Activated CD4-positive, alpha-beta memory T cell treated with anti-CD3 and anti-CD28 coated beads, Interleukin-2, amount 10 ng/mL, durations not matched to agents 7 days and 5 days (primary cell): ENCODE data around the gene PAK4. TPM values are rescaled to one million over a fixed set of nuclear protein-coding genes. Genes with fewer than 3 reads are reported as not detected.
"Not testable (repeated sequence)": the region's sequence is repeated elsewhere in the genome, so short reads cannot be mapped to it uniquely, and the experiment has no call there.

ENCODE experiments used
- CTCF ChIA-PET: fragments of 350-600 bp; sonication (Branson Sonifier 250); formaldehyde crosslinking; loops from one replicate; lab custom pipeline; 2021; ENCODE audit warnings: antibody characterized with exemption, inconsistent platforms; lab: Charles Lee
- POLR2A ChIA-PET: fragments of 350-600 bp; sonication (Branson Sonifier 250); formaldehyde crosslinking; loops from one replicate; lab custom pipeline; 2021; ENCODE audit warnings: antibody characterized with exemption; lab: Charles Lee
- DNase-seq: peaks from one replicate; pipeline ENCODE4 v3.0.0-alpha.2; 2020
- H3K27ac Mint-ChIP-seq: one replicate; pipeline ENCODE4 v1.8.0; 2021; ENCODE audit warnings: mild to moderate bottlenecking, mixed read lengths
- H3K27me3 Mint-ChIP-seq: one replicate; pipeline ENCODE4 v1.8.0; 2021; ENCODE audit warnings: mixed read lengths
- H3K36me3 Mint-ChIP-seq: one replicate; pipeline ENCODE4 v1.8.0; 2021; ENCODE audit warnings: low read depth, mixed read lengths
- H3K4me1 Mint-ChIP-seq: one replicate; pipeline ENCODE4 v1.8.0; 2021; ENCODE audit warnings: mixed read lengths
- H3K4me3 Mint-ChIP-seq: one replicate; pipeline ENCODE4 v1.8.0; 2021; ENCODE audit warnings: mild to moderate bottlenecking, mixed read lengths
- H3K9me3 Mint-ChIP-seq: one replicate; pipeline ENCODE4 v1.8.0; 2021; ENCODE audit warnings: mixed read lengths
- total RNA-seq, 2 experiments: library from RNA; stranded (reverse); gene quantifications; one replicate each; pipeline ENCODE4 v1.2.3, GENCODE V29; 2021

PAK4 gene
- total RNA-seq, 2 experiments from 2014 or later, result 16.2 to 19.6 TPM

DNA sequence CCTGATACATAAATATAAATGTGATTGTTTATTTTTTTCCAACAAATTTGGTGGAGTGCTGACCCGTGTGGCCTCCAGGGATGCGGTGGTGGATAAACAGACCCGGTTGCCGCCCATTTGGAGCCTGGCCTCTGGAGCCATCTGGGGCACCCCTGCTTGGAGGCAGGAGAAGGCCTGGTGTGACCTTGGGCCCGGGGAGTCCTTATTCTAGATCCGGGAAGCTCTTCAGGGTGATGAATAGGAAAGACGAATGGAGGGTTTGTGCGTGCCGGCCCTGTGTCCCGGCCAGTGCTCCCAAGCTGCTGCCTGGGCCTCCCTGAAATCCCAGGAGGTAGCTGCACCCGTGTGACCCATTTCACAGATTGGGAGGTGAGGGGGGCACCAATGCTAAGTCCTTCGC lies 11.5 kb downstream of the PAK4 start:
- H3K4me3 Mint-ChIP-seq, result no peak overlapping the region
- peaks cover 5% of the 10 kb centered on the region for H3K4me1 Mint-ChIP-seq
- no peak for DNase-seq
- ChIA-PET CTCF (no interaction called here), POLR2A (no interaction called here)
- no peak overlapping the region for H3K27ac Mint-ChIP-seq
- H3K36me3 Mint-ChIP-seq, result no peaks in the 10 kb centered on the region
- no peaks in the 10 kb centered on the region for H3K27me3 Mint-ChIP-seq
- no peaks in the 10 kb centered on the region for H3K9me3 Mint-ChIP-seq

- Mint-ChIP-seq H3K36me3 (no peaks in the 10 kb centered on the region), H3K27me3 (no peaks in the 10 kb centered on the region), H3K27ac (no peak overlapping the region), H3K9me3 (no peaks in the 10 kb centered on the region), H3K4me1 (peaks cover 3% of the 10 kb centered on the region), H3K4me3 (no peak overlapping the region)
- ChIA-PET POLR2A (no interaction called here), CTCF (no interaction called here)
- no peak for DNase-seq
These were observed 12.9 kb downstream of the PAK4 start for GRCh38 chr19:39138221-39139211.

DNA sequence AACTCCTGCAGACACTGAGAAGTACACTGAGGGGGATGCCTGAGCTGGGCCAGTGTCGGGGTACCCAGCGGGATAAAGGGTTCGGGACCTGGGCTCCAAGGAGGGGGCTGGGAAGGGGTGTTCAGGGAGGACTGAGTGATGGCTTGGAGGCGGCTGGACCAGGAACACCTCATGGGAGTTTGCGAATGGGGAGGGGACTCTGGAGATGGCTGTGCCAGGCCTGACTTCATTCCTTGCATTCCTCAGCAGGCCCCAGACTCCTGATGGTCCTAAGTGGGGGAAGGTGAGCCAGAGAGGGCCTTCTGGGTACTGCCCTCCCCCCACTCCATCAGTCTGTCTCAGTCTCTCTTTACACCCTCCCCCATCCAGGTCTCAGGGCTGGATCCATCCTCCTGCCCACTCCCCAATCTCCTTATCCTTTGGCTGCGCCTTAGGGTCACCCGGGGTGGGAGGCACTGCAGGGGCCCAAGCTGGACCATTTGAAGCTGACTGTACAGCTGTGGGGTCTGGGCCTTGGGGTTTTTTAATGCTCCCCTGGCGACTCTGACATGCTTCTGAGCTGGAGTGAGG lies 13.8 kb downstream of the PAK4 start:
- no peaks in the 10 kb centered on the region for H3K9me3 Mint-ChIP-seq
- CTCF ChIA-PET, result no interaction called here
- POLR2A ChIA-PET, result no interaction called here
- no peak overlapping the region for H3K4me3 Mint-ChIP-seq
- peaks cover 3% of the 10 kb centered on the region for H3K4me1 Mint-ChIP-seq
- H3K27me3 Mint-ChIP-seq, result no peaks in the 10 kb centered on the region
- H3K36me3 Mint-ChIP-seq, result no peaks in the 10 kb centered on the region
- no peak for DNase-seq
- H3K27ac Mint-ChIP-seq, result no peak overlapping the region

DNA sequence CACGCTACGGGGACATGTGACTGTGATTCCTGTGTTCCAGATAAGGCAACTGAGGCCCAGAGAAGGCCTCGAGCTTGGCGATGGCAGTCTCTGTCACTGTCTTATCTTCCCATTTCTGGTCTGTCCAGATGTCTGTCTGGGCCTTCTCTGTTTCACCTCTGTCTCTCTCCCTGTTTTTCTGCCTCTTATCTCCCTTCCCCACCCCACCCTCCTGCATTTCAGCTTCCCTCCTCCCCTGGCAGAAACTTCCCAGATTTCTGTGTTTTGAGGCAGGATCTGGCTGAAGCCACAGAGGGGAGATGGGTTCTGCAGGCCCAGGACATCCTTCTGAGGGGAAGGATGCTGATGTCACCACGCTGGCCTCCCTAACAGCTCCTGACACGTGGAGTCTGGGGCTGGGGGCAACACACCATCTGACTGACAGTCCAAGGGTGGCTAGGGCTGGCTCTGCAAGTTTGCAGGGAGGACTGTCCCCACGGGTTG lies 14.4 kb downstream of the PAK4 start:
- H3K27me3 Mint-ChIP-seq, result no peaks in the 10 kb centered on the region
- peaks cover 3% of the 10 kb centered on the region for H3K4me1 Mint-ChIP-seq
- H3K9me3 Mint-ChIP-seq, result no peaks in the 10 kb centered on the region
- no peak overlapping the region for H3K4me3 Mint-ChIP-seq
- no peaks in the 10 kb centered on the region for H3K36me3 Mint-ChIP-seq
- POLR2A ChIA-PET, result no interaction called here
- CTCF ChIA-PET, result no interaction called here
- DNase-seq, result no peak
- no peak overlapping the region for H3K27ac Mint-ChIP-seq

DNA sequence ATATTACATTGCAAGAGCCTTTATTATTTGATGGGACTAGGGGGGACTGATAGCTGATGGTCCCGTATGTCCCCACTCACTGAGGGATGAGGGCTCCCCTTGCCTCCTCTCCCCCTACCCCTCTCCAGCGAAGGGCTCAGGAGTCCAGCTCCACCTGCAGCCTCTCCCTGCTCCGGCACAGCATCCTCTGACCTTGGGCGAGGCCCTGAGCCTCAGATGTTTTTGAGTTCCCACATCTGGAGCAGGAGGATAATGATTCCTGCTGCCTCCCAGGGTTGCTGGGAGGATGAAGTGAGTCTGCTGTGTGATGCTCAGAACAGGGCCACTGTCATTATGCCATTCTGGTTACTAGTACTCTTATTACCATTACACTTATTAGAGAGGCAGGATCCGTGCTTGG lies 15.0 kb downstream of the PAK4 start:
- POLR2A ChIA-PET, result no interaction called here
- DNase-seq, result no peak
- CTCF ChIA-PET, result no interaction called here

DNA sequence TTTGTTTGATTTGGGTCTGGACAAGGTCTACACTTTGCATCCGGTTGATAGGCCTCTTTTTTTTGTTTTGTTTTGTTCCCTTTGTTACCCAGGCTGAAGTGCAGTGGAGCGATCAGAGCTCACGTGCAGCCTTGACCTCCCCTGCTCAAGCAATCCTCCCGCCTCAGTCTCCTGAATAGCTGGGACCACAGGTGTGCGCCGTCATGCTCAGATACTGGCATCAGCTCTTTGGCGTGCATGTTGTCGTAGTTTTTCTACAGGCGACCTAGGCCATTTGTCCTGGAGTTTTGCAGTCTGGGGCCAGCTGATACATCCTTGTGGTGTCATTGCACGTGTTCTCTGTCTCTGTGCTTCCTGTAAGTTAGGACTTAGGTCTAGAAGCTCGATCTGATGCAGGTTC lies 16.3 kb downstream of the PAK4 start:
- Mint-ChIP-seq H3K27ac (no peak overlapping the region), H3K4me3 (no peak overlapping the region), H3K36me3 (no peaks in the 10 kb centered on the region), H3K9me3 (no peaks in the 10 kb centered on the region), H3K4me1 (no peaks in the 10 kb centered on the region), H3K27me3 (no peaks in the 10 kb centered on the region)
- POLR2A ChIA-PET, result no interaction called here
- DNase-seq, result no peak
- CTCF ChIA-PET, result interaction anchor here (0.5 kb wide), 1 partner anchor 197 kb away, joined by 3 read pairs; no protein-coding TSS in a partner anchor

More for the DNA sequence above, 15.0 kb downstream of the PAK4 start:
- Mint-ChIP-seq H3K27me3 (no peaks in the 10 kb centered on the region), H3K4me3 (no peak overlapping the region), H3K4me1 (peaks cover 3% of the 10 kb centered on the region), H3K36me3 (no peaks in the 10 kb centered on the region), H3K27ac (no peak overlapping the region), H3K9me3 (no peaks in the 10 kb centered on the region)

DNA sequence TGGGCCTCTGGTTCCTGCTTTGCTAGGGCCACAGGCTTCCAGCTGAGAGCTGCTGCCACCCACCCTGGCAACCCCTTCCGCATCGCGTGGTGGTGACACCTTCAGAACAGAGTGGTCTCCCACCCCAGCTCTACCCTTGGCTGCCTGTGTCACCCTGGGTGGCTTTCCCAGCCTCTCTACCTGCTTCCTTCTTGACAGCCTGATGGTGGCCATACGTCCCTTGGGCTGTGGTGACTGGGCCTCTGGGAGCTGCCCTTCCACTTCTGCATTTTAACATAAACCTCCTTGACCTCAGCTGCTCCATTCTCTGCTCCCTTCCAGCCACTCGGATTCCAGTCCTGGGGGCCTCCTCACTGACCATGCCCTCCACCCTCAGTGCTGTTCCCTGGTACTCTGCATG lies 17.0 kb downstream of the PAK4 start:
- H3K4me1 Mint-ChIP-seq, result peaks cover 1% of the 10 kb centered on the region
- CTCF ChIA-PET, result no interaction called here
- no peaks in the 10 kb centered on the region for H3K9me3 Mint-ChIP-seq
- no peak overlapping the region for H3K4me3 Mint-ChIP-seq
- no peak overlapping the region for H3K27ac Mint-ChIP-seq
- POLR2A ChIA-PET, result no interaction called here
- no peak for DNase-seq
- no peaks in the 10 kb centered on the region for H3K27me3 Mint-ChIP-seq
- no peaks in the 10 kb centered on the region for H3K36me3 Mint-ChIP-seq

- CTCF ChIA-PET, H3K9me3 Mint-ChIP-seq, H3K27ac Mint-ChIP-seq, POLR2A ChIA-PET, H3K4me1 Mint-ChIP-seq, H3K4me3 Mint-ChIP-seq, DNase-seq, H3K27me3 Mint-ChIP-seq, H3K36me3 Mint-ChIP-seq: not testable (repeated sequence)
These were observed 18.2 kb downstream of the PAK4 start for GRCh38 chr19:39143757-39144289.

DNA sequence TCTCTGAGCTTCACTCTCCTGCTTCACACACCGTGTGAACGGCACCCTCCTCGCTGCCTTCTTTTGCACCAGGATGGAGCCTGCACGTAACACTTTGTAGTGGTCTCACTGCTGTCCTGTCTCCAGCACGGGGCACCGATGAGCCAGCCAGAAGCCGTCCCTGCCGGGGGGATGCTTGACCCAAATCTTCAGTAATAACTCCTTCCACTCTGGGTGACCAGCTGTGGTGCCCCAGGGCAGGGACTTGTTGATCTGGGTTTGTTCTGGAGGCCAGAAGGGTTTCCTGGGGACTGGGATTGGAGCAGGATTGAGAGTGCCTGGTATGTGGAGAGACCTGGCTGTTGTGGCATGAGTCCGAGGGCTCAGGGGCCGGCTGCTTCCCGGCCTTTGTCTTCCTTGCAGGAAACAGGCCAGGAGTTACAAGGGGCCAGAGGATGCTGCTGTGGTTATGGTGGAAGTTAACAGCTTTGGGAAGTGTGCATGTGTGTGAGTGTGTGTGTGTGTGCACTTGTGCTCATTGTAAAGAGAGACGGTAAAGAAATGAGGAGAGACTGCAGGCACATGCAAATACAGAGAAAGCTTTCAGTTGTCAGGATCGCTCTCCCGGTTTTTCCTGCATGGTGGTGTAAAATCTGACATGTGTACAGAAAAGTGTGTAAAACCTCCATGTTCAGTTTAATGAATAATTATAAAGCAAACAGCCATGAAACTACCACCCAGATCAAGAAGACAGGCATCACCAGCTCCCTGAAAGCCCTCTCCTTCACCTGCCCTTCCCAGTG lies 18.9 kb downstream of the PAK4 start:
- Mint-ChIP-seq H3K36me3 (peaks cover 5% of the 10 kb centered on the region), H3K4me1 (peaks cover 2% of the 10 kb centered on the region), H3K27me3 (no peaks in the 10 kb centered on the region), H3K4me3 (no peak overlapping the region), H3K27ac (no peak overlapping the region), H3K9me3 (no peaks in the 10 kb centered on the region)
- CTCF ChIA-PET, result no interaction called here
- POLR2A ChIA-PET, result no interaction called here
- no peak for DNase-seq

DNA sequence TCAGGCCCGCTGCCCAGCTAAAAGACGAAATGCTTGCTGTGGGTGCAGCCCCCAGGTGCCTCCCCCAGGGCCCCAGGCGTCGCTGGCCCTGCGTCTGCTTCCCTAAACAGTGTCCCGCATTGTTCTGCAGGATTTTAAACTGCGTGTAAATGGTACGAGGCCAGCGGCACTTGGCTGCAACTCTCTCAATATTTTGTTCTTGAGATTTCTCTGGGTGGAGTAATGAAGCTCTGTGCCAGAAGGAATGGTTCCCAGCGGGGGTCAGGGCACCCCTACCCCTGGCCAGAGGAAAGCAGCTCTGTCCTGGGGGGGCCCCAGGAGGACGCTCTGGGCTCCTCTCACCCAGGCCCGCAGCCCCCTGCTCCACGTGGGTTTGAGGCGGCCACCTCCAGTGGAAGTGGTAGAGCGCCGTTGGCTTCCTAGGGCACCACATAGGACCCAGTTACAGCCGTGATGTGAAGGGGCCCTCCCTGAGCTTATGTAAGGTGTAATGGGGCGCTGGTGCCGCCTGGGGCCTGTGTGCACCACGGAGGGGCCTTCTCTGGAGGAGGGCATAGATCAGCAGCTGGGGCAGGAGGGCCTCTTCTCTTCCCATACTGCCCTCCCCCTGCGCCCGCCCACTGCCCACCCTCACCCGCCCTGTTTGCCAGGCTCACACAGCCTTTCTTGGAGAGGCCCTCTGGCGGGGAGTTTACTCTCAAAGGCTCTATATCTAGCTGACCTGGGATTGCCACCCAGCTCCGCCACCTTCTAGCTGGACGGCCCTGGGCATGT lies 19.8 kb downstream of the PAK4 start:
- no peaks in the 10 kb centered on the region for H3K9me3 Mint-ChIP-seq
- H3K27me3 Mint-ChIP-seq, result no peaks in the 10 kb centered on the region
- no peak overlapping the region for H3K27ac Mint-ChIP-seq
- CTCF ChIA-PET, result interaction anchor here (0.9 kb wide), 1 partner anchor 183 kb away, joined by 3 read pairs; no protein-coding TSS in a partner anchor
- POLR2A ChIA-PET, result no interaction called here
- peaks cover 5% of the 10 kb centered on the region for H3K36me3 Mint-ChIP-seq
- H3K4me3 Mint-ChIP-seq, result no peak overlapping the region
- no peak for DNase-seq
- H3K4me1 Mint-ChIP-seq, result peaks cover 2% of the 10 kb centered on the region

DNA sequence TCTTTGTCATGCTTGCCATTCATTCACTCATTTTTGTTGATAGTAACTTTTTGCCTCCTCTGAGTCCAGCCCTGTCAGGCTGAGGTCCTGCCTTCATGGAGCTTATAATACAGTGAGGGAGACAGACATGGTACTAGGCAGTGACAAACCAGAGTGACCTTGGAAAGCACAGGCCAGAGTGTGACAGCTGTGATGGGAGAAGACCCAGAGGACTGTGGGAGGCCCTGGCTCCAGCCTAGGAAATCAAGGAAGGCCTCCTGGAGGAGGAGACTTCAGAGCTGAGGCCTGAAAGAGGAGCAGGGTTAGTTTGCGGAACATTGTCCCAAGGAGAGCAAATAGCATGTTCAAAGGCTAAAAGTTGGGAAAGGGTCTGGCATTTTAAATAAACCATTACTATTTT lies 20.5 kb downstream of the PAK4 start:
- CTCF ChIA-PET, result interaction anchor here (0.7 kb wide), 1 partner anchor 216 kb away, joined by 3 read pairs; the partner anchor contains the start of genes MRPS12 and SARS2
- H3K36me3 Mint-ChIP-seq, result peaks cover 5% of the 10 kb centered on the region
- H3K9me3 Mint-ChIP-seq, result no peaks in the 10 kb centered on the region

More for the DNA sequence above, 20.5 kb downstream of the PAK4 start:
- H3K27ac Mint-ChIP-seq, result no peak overlapping the region
- DNase-seq, result no peak
- peaks cover 2% of the 10 kb centered on the region for H3K4me1 Mint-ChIP-seq
- H3K27me3 Mint-ChIP-seq, result no peaks in the 10 kb centered on the region
- H3K4me3 Mint-ChIP-seq, result no peak overlapping the region
- POLR2A ChIA-PET, result no interaction called here
